PC-3 (cell line): ENCODE results near the gene GABRG3. TPM values are rescaled to one million over a fixed set of nuclear protein-coding genes. Genes with fewer than 3 reads are reported as not detected.

Experiments used
- ATAC-seq: fragments of 200-7000 bp; cut with Tn5 transposase; 2 replicates; pipeline ENCODE4 v1.9.1; 2020; ENCODE audit warnings: mild to moderate bottlenecking, moderate library complexity
- BruUV-seq: library from RNA; stranded (reverse); fragments of 400-500 nt; replicated peaks from 2 replicates; lab custom pipeline; 2021; lab: Mats Ljungman, UMichigan
- CTCF ChIA-PET: fragments of 300-600 bp; sonication (Branson Sonifier 250); formaldehyde crosslinking; loops from one replicate; lab custom pipeline; 2022; ENCODE audit warnings: antibody characterized with exemption; lab: Charles Lee
- POLR2A ChIA-PET: fragments of 300-600 bp; sonication (Branson Sonifier 250); formaldehyde crosslinking; loops from one replicate; lab custom pipeline; 2022; ENCODE audit warnings: antibody characterized with exemption; ENCODE audit not compliant: unreplicated experiment; lab: Charles Lee
- DNase-seq: peaks from one replicate; pipeline ENCODE4 v3.0.0-alpha.2; 2015
- H2AFZ ChIP-seq: fragments of 300-600 bp; sonication (generic); 2 replicates; pipeline ENCODE4 v1.6.0; 2016; ENCODE audit warnings: antibody characterized with exemption, low read length
- H3F3A ChIP-seq: fragments of 300-600 bp; sonication (generic); one replicate; pipeline ENCODE4 v1.6.0; 2017; ENCODE audit warnings: antibody characterized with exemption, low read length, control low read depth, mild to moderate bottlenecking; ENCODE audit not compliant: unreplicated experiment
- H3K27ac ChIP-seq: fragments of 300-600 bp; sonication (generic); 2 replicates; pipeline ENCODE4 v1.5.1; 2016; ENCODE audit warnings: mild to moderate bottlenecking, low read length
- H3K27me3 ChIP-seq: fragments of 300-600 bp; sonication (generic); 2 replicates; pipeline ENCODE4 v1.6.1; 2016; ENCODE audit warnings: low read length, mixed read lengths
- H3K36me3 ChIP-seq: fragments of 300-600 bp; sonication (generic); 2 replicates; pipeline ENCODE4 v1.6.1; 2016; ENCODE audit warnings: low read depth, mixed run types, low read length, mixed read lengths
- H3K4me1 ChIP-seq: fragments of 300-600 bp; sonication (generic); 2 replicates; pipeline ENCODE4 v1.5.1; 2016; ENCODE audit warnings: low read length; ENCODE audit not compliant: insufficient read depth
- H3K4me2 ChIP-seq: fragments of 300-600 bp; sonication (generic); 2 replicates; pipeline ENCODE4 v1.6.0; 2016; ENCODE audit warnings: low read length
- H3K4me3 ChIP-seq: fragments of 300-600 bp; sonication (generic); 2 replicates; pipeline ENCODE4 v1.5.1; 2016; ENCODE audit warnings: mild to moderate bottlenecking, low read length, mixed read lengths
- H3K79me2 ChIP-seq: fragments of 300-600 bp; sonication (generic); 2 replicates; pipeline ENCODE4 v1.6.1; 2017; ENCODE audit warnings: low read length, mixed read lengths
- H3K9ac ChIP-seq: fragments of 300-600 bp; sonication (generic); 2 replicates; pipeline ENCODE4 v1.6.0; 2016; ENCODE audit warnings: mild to moderate bottlenecking, low read length
- H3K9me2 ChIP-seq: fragments of 300-600 bp; sonication (generic); replicated peaks from 2 replicates; pipeline ENCODE4 v1.6.1; 2016; ENCODE audit warnings: mixed run types, low read length, mixed read lengths
- H3K9me3 ChIP-seq: fragments of 300-600 bp; sonication (generic); 2 replicates; pipeline ENCODE4 v1.6.1; 2016; ENCODE audit warnings: low read length, mixed read lengths
- H4K20me1 ChIP-seq: fragments of 300-600 bp; sonication (generic); 2 replicates; pipeline ENCODE4 v1.6.1; 2016; ENCODE audit warnings: low read length, mixed read lengths
- CTCF ChIP-seq: fragments of 300-600 bp; sonication (generic); conservative IDR thresholded peaks from 2 replicates; pipeline ENCODE4 v1.5.1; 2017; ENCODE audit warnings: antibody characterized with exemption, low read depth, mild to moderate bottlenecking, low read length
- EZH2 ChIP-seq: fragments of 300-600 bp; sonication (generic); IDR thresholded peaks from one replicate; pipeline ENCODE4 v1.6.1; 2017; ENCODE audit warnings: antibody characterized with exemption, mild to moderate bottlenecking, low read length; ENCODE audit not compliant: unreplicated experiment
- EZH2phosphoT487 ChIP-seq: fragments of 300-600 bp; sonication (generic); IDR thresholded peaks from 2 replicates; pipeline ENCODE4 v1.6.1; 2018; ENCODE audit warnings: mild to moderate bottlenecking, antibody characterized with exemption, low read length, borderline replicate concordance
- intact Hi-C: fragments of 100-400 bp; cut with micrococcal nuclease; formaldehyde crosslinking; loops from 2 replicates; pipeline ENCODE4 v1.9.0; 2023
- total RNA-seq: library from RNA; depleted of rRNA; stranded (reverse); fragments of >200 nt; gene quantifications from 2 replicates; pipeline ENCODE4 v1.2.3, GENCODE V29; 2014

GABRG3 gene
- total RNA-seq, 1 experiment from 2014 or later, result 0.11 TPM

GRCh38 chr15:27468151-27468591 lies 497.2 kb downstream of the GABRG3 start:
- peaks cover 9% of the 10 kb centered on the region; the same call in 1 of the 2 replicates for H3K9me3 ChIP-seq
- no peak overlapping the region for H3K27ac ChIP-seq
- H3K9ac ChIP-seq, result no peak overlapping the region
- no peak for DNase-seq
- intact Hi-C loops, result no loop called here
- H2AFZ ChIP-seq, result no peak overlapping the region
- ChIA-PET POLR2A (no interaction called here), CTCF (no interaction called here)
- no peak overlapping the region for H3K4me3 ChIP-seq
- H3K79me2 ChIP-seq, result no peaks in the 10 kb centered on the region
- H3K9me2 ChIP-seq, result no peaks in the 10 kb centered on the region
- no peaks in the 10 kb centered on the region for H4K20me1 ChIP-seq
- no peaks in the 10 kb centered on the region for H3F3A ChIP-seq
- no peaks in the 10 kb centered on the region for H3K36me3 ChIP-seq
- no peak overlapping the region for H3K4me2 ChIP-seq
- no TSS peak for BruUV-seq
- no peak for TF ChIP-seq CTCF
- no peak for TF ChIP-seq EZH2
- TF ChIP-seq EZH2phosphoT487, result no peak
- H3K4me1 ChIP-seq, result no peaks in the 10 kb centered on the region
- H3K27me3 ChIP-seq, result no peaks in the 10 kb centered on the region
- ATAC-seq, result no peak

- DNase-seq, result no peak
- H3K27me3 ChIP-seq, result no peaks in the 10 kb centered on the region
- no TSS peak for BruUV-seq
- POLR2A ChIA-PET, result no interaction called here
- no peaks in the 10 kb centered on the region for H3K36me3 ChIP-seq
- no peak for ATAC-seq
- no peak overlapping the region for H2AFZ ChIP-seq
- no peaks in the 10 kb centered on the region for H3K9me2 ChIP-seq
- H4K20me1 ChIP-seq, result no peaks in the 10 kb centered on the region
- CTCF ChIA-PET, result no interaction called here
- no peaks in the 10 kb centered on the region for H3K79me2 ChIP-seq
- H3K4me2 ChIP-seq, result no peak overlapping the region
- intact Hi-C loops, result no loop called here
- no peak overlapping the region for H3K27ac ChIP-seq
- no peak overlapping the region for H3K9ac ChIP-seq
- no peaks in the 10 kb centered on the region for H3F3A ChIP-seq
- no peaks in the 10 kb centered on the region for H3K4me1 ChIP-seq
- H3K9me3 ChIP-seq, result peaks cover 16% of the 10 kb centered on the region; the same call in 1 of the 2 replicates
- H3K4me3 ChIP-seq, result no peak overlapping the region
- no peak for TF ChIP-seq CTCF
- TF ChIP-seq EZH2phosphoT487, result no peak
- no peak for TF ChIP-seq EZH2
These were observed 502.9 kb downstream of the GABRG3 start for GRCh38 chr15:27473845-27474244.

GRCh38 chr15:27475395-27475794 lies 504.4 kb downstream of the GABRG3 start:
- no TSS peak for BruUV-seq
- no peak overlapping the region for H3K4me3 ChIP-seq
- H3K4me1 ChIP-seq, result no peaks in the 10 kb centered on the region
- no peak for TF ChIP-seq EZH2phosphoT487
- H3K27ac ChIP-seq, result no peak overlapping the region
- ChIA-PET POLR2A (no interaction called here), CTCF (no interaction called here)
- no peak overlapping the region for H3K9ac ChIP-seq
- no peaks in the 10 kb centered on the region for H3K9me2 ChIP-seq
- H3F3A ChIP-seq, result no peaks in the 10 kb centered on the region
- peaks cover 19% of the 10 kb centered on the region; the same call in 1 of the 2 replicates for H3K9me3 ChIP-seq
- no peak for ATAC-seq
- no peaks in the 10 kb centered on the region for H3K36me3 ChIP-seq
- no peaks in the 10 kb centered on the region for H3K79me2 ChIP-seq
- no peak for DNase-seq
- H3K4me2 ChIP-seq, result no peak overlapping the region
- no peaks in the 10 kb centered on the region for H3K27me3 ChIP-seq
- no peaks in the 10 kb centered on the region for H4K20me1 ChIP-seq
- no peak overlapping the region for H2AFZ ChIP-seq
- intact Hi-C loops, result no loop called here
